Measurements from ENCODE around the gene CADPS.

CADPS gene

DNA sequence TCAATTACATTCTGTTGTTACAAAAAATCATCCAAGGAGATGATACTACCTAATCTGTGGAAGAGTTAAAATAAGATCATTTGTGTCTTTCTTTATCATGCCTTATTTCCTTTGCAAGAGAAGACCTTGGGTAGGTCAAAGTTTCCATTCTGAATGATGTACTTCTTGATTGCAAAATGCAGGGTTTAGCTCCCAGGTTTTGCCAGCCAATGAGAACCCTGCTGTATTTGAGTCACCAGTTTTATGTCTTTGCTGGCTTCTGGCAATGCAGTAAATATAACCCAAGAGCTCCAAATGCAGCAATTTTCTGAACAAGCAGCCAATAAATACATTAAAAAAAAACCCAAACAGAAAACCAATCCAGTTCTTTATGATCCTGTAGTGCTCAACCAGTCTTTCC lies 204.9 kb downstream of the CADPS start:
- TF ChIP-seq, protein P1, sequence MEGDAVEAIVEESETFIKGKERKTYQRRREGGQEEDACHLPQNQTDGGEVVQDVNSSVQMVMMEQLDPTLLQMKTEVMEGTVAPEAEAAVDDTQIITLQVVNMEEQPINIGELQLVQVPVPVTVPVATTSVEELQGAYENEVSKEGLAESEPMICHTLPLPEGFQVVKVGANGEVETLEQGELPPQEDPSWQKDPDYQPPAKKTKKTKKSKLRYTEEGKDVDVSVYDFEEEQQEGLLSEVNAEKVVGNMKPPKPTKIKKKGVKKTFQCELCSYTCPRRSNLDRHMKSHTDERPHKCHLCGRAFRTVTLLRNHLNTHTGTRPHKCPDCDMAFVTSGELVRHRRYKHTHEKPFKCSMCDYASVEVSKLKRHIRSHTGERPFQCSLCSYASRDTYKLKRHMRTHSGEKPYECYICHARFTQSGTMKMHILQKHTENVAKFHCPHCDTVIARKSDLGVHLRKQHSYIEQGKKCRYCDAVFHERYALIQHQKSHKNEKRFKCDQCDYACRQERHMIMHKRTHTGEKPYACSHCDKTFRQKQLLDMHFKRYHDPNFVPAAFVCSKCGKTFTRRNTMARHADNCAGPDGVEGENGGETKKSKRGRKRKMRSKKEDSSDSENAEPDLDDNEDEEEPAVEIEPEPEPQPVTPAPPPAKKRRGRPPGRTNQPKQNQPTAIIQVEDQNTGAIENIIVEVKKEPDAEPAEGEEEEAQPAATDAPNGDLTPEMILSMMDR (IDR thresholded peaks at IDR 0.05; ENCODE audit: insufficient read depth, low read depth, low read length, missing control alignments) = no peak
- DNase-seq (ENCODE audit: low read depth) = no peak
- H3K4me3 ChIP-seq (ENCODE audit: low read depth, low read length) = no peak overlapping the region

DNA sequence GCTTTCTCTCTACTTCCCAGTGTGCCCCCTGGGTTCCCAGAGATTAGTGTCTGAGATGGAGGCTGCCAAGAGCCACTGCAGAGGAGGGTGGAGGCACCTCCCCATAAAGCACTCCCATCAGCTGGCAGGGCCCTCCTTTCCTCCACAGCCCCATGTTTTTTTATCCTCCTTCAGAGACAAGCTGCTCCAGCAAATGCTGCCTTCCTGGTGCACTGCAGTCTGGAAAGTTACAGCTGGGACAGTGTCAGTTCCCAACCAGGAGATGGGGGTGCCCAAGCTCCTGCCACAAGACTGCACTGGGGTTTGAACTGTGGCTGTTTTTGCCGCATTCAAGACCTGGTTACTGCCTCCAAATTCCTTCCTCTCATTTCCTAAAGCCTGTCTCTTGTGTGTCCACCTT lies 206.1 kb downstream of the CADPS start:
- no peak for DNase-seq (ENCODE audit: low read depth)

DNA sequence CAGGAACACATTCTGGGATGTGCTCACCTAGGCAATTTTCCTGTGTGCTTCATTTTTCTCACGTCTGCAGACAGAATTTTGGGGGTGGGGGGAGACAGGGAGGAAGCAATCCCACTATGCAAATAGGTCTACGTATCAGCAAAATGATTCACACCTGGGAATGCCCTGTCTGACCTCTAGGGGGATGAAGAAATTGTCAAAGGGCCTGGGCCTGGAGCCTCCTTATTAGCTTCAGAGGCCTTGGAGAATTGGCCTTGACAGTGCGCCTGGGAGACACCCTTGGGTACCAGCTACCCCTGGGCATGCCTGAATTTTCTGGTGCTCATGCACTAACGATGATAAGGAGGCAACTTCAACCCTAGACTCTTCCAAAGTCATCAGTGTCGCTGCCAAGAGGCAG lies 207.5 kb downstream of the CADPS start:
- TF ChIP-seq, protein P1 (IDR thresholded peaks at IDR 0.05; ENCODE audit: insufficient read depth, low read depth, low read length, missing control alignments) = peak; percentile 11
- H3K4me3 ChIP-seq (ENCODE audit: low read depth, low read length) = no peak overlapping the region
- DNase-seq (ENCODE audit: low read depth) = peak; percentile 2

More for the DNA sequence above, 206.1 kb downstream of the CADPS start:
- TF ChIP-seq, protein P1 (IDR thresholded peaks at IDR 0.05; ENCODE audit: insufficient read depth, low read depth, low read length, missing control alignments) = no peak
- no peak overlapping the region for H3K4me3 ChIP-seq (ENCODE audit: low read depth, low read length)

DNA sequence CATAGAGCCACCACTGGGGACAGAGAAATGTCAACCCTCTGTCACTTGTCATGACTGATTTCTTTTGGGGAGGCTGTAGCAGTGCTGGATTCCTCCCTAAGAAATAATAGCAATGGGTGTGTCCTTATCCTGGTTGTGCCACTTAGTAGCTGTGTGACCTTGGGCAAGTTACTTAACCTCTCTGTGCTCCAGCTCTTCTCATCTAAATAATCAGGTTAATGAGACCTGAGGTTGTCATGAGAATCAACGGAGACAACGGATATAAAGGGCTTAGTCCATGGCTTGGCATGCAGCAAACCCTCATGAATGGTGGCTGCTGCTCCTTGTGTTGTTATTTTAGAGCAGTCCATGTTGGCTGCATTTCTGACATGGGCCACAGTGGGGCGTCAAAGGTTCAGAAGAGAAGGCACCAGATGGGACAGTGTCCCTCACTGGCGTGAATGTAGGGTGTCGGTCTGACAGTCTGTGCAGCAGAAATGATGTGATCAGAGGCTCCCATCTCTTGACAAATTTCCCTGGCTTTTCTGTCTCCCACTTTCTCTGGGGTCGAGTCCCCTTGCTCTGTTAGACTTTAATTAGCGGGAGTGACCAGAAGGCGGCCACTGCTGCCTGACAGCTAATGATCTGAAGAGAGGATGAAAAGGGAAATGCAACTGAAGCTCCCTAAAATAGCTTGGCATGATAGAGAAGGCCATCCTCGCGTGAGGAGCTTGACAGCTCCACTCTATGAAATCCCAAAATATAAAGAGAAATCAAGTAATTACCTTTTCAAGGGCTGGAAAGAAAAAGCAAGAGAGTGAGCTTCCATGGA lies 209.4 kb downstream of the CADPS start:
- TF ChIP-seq, protein P1 (IDR thresholded peaks at IDR 0.05; ENCODE audit: insufficient read depth, low read depth, low read length, missing control alignments) = peak; percentile 60
- DNase-seq (ENCODE audit: low read depth) = peak; percentile 57

DNA sequence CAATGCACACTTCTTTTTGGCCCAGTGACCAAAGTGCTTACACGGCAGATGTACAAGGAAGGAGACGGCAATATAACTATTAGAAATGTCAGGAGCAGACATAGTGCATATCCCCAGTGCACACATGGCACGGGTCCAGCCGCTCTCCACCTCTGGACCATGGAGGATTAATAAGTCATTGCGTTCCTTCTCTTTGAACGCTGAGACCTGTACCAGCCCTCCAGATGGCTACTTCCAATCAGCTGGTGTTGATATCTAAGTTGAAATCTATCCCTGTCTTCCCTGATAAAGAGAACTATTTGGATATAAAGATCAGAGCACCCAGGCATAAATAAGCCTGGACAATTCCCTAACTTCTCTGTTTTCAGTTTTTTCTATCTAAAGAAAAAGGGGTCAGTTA lies 212.5 kb downstream of the CADPS start:
- no peak for DNase-seq (ENCODE audit: low read depth)
- TF ChIP-seq, protein P1 (IDR thresholded peaks at IDR 0.05; ENCODE audit: insufficient read depth, low read depth, low read length, missing control alignments) = no peak
- no peak overlapping the region for H3K4me3 ChIP-seq (ENCODE audit: low read depth, low read length)

More for the DNA sequence above, 209.4 kb downstream of the CADPS start:
- no peak overlapping the region for H3K4me3 ChIP-seq (ENCODE audit: low read depth, low read length)

DNA sequence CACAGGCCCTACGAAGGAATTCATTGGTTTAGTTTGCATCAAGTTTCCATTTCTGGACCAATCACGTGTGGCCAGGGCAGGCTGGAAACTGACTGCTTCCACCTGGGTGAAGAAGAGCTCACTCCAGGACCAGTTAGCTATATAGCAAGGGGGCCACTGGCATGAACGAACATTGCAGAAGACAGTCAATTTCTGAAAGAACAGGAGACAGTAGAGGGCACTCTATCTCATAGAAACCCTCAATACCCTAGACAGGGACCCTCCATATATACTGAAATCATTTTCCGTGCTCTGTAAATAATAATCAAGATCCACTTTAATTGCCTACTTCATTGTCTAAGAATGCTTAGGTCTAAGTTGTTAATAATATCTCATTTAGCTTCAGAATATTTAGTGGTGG lies 215.6 kb downstream of the CADPS start:
- H3K4me3 ChIP-seq (ENCODE audit: low read depth, low read length) = no peak overlapping the region
- TF ChIP-seq, protein P1 (IDR thresholded peaks at IDR 0.05; ENCODE audit: insufficient read depth, low read depth, low read length, missing control alignments) = no peak
- DNase-seq (ENCODE audit: low read depth) = no peak

DNA sequence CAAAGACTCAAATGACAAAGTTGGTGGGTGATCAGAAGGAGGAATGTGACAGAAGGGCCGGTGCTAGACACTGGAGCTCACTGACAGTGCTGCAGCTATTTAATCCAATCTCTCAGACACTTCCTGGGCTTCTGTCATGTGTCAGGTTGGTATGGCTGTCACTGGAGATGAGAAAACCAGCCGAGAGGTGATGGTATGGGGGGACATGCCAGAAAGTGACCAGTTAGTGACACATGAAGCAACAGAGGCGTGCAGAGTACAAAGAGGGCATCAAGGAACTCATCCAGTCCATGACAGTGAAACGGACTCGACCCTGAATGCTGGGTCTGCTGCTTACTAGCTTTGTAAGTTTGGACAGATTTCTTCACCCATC lies 219.5 kb downstream of the CADPS start:
- no peak for DNase-seq (ENCODE audit: low read depth)
- TF ChIP-seq, protein P1 (IDR thresholded peaks at IDR 0.05; ENCODE audit: insufficient read depth, low read depth, low read length, missing control alignments) = no peak
- H3K4me3 ChIP-seq (ENCODE audit: low read depth, low read length) = no peak overlapping the region
